WTC11 (cell line): ENCODE data around the gene AURKB. TPM values are rescaled to one million over a fixed set of nuclear protein-coding genes. Genes with fewer than 3 reads are reported as not detected.
A peak's percentile ranks its signal among the peaks of the same experiment; 100 is the strongest.

Experiments
- ATAC-seq: fragments of 200-7000 bp; cut with Tn5 transposase; 2 replicates; pipeline ENCODE4 v1.10.0; 2021; ENCODE audit warnings: mild to moderate bottlenecking, moderate library complexity
- CTCF ChIA-PET: fragments of 300-600 bp; sonication (Branson Sonifier 250); formaldehyde crosslinking; loops from one replicate; lab custom pipeline; 2021; ENCODE audit warnings: antibody characterized with exemption; lab: Charles Lee
- POLR2A ChIA-PET: fragments of 350-600 bp; sonication (Branson Sonifier 250); formaldehyde crosslinking; loops from one replicate; lab custom pipeline; 2021; ENCODE audit warnings: antibody characterized with exemption; lab: Charles Lee
- DNase-seq: peaks from one replicate; pipeline ENCODE4 v3.0.0; 2021; ENCODE audit warnings: low spot score
- H3K27ac Mint-ChIP-seq: 2 replicates; pipeline ENCODE4 v1.8.0; 2021; ENCODE audit warnings: mixed read lengths
- H3K27me3 Mint-ChIP-seq: 2 replicates; pipeline ENCODE4 v1.8.0; 2021; ENCODE audit warnings: low read depth, mild to moderate bottlenecking, moderate library complexity, mixed read lengths
- H3K36me3 Mint-ChIP-seq: 2 replicates; pipeline ENCODE4 v1.8.0; 2021; ENCODE audit warnings: mixed read lengths
- H3K4me1 Mint-ChIP-seq: 2 replicates; pipeline ENCODE4 v1.8.0; 2022; ENCODE audit warnings: mixed read lengths
- H3K4me3 Mint-ChIP-seq: 2 replicates; pipeline ENCODE4 v1.8.0; 2021; ENCODE audit warnings: mild to moderate bottlenecking, moderate library complexity, mixed read lengths
- H3K9me3 Mint-ChIP-seq: 2 replicates; pipeline ENCODE4 v1.8.0; 2021; ENCODE audit warnings: mixed read lengths
- ATF1 ChIP-seq: sonication (generic); formaldehyde crosslinking; IDR thresholded peaks from 2 replicates; pipeline ENCODE4 v1.8.1; 2023; ENCODE audit warnings: mild to moderate bottlenecking, moderate library complexity, missing genetic modification reagents
- ATF3 ChIP-seq: sonication (generic); formaldehyde crosslinking; conservative IDR thresholded peaks from 2 replicates; pipeline ENCODE4 v1.8.1; 2022; ENCODE audit warnings: mild to moderate bottlenecking, missing genetic modification reagents
- CBFB ChIP-seq: sonication (generic); formaldehyde crosslinking; IDR thresholded peaks from 2 replicates; pipeline ENCODE4 v1.8.1; 2022; ENCODE audit warnings: mild to moderate bottlenecking, low read depth, missing genetic modification reagents
- CREM ChIP-seq: sonication (generic); formaldehyde crosslinking; IDR thresholded peaks from 2 replicates; pipeline ENCODE4 v1.8.1; 2022; ENCODE audit warnings: mild to moderate bottlenecking, missing genetic modification reagents, moderate library complexity
- ERG ChIP-seq: fragments of 250-450 bp; sonication (Bioruptor Pico); IDR thresholded peaks from 2 replicates; pipeline ENCODE4 v1.8.0; 2021; ENCODE audit warnings: mild to moderate bottlenecking
- GABPB1 ChIP-seq: sonication (generic); formaldehyde crosslinking; IDR thresholded peaks from 2 replicates; pipeline ENCODE4 v1.8.1; 2023; ENCODE audit warnings: mild to moderate bottlenecking, missing genetic modification reagents
- JUN ChIP-seq: sonication (generic); formaldehyde crosslinking; IDR thresholded peaks from 2 replicates; pipeline ENCODE4 v1.8.0; 2023; ENCODE audit warnings: mild to moderate bottlenecking, missing genetic modification reagents
- MAX ChIP-seq: sonication (generic); formaldehyde crosslinking; IDR thresholded peaks from 2 replicates; pipeline ENCODE4 v1.8.0; 2022; ENCODE audit warnings: mild to moderate bottlenecking, missing genetic modification reagents
- NFATC4 ChIP-seq: fragments of 250-450 bp; sonication (Bioruptor Pico); IDR thresholded peaks from 2 replicates; pipeline ENCODE4 v1.9.0; 2021; ENCODE audit warnings: mild to moderate bottlenecking
- NFE2L1 ChIP-seq: sonication (generic); formaldehyde crosslinking; IDR thresholded peaks from 2 replicates; pipeline ENCODE4 v1.8.1; 2023; ENCODE audit warnings: missing genetic modification reagents
- NR2C2 ChIP-seq: sonication (generic); formaldehyde crosslinking; IDR thresholded peaks from 2 replicates; pipeline ENCODE4 v1.8.0; 2022; ENCODE audit warnings: mild to moderate bottlenecking, missing genetic modification reagents
- TEAD1 ChIP-seq: sonication (generic); formaldehyde crosslinking; IDR thresholded peaks from 2 replicates; pipeline ENCODE4 v1.8.0; 2022; ENCODE audit warnings: mild to moderate bottlenecking, missing genetic modification reagents
- total RNA-seq: library from RNA; stranded (reverse); gene quantifications from 3 replicates; pipeline ENCODE4 v1.2.3, GENCODE V29; 2021
- TF ChIP-seq, protein P1 (sequence below): sonication (generic); formaldehyde crosslinking; IDR thresholded peaks from 2 replicates; pipeline ENCODE4 v1.8.1; 2022; ENCODE audit warnings: low read depth, missing genetic modification reagents, borderline replicate concordance
- TF ChIP-seq, protein P2 (sequence below): sonication (generic); formaldehyde crosslinking; IDR thresholded peaks from 2 replicates; pipeline ENCODE4 v1.8.1; 2023; ENCODE audit warnings: mild to moderate bottlenecking, missing genetic modification reagents, borderline replicate concordance
- TF ChIP-seq, protein P3 (sequence below): sonication (generic); formaldehyde crosslinking; IDR thresholded peaks from 2 replicates; pipeline ENCODE4 v1.8.1; 2023; ENCODE audit warnings: mild to moderate bottlenecking, missing genetic modification reagents
- TF ChIP-seq, protein P4 (sequence below): fragments of 250-450 bp; sonication (Bioruptor Pico); conservative IDR thresholded peaks from 2 replicates; pipeline ENCODE4 v1.9.0; 2021; ENCODE audit warnings: mild to moderate bottlenecking
- TF ChIP-seq, protein P5 (sequence below): fragments of 250-450 bp; sonication (Bioruptor Pico); IDR thresholded peaks from 2 replicates; pipeline ENCODE4 v2.1.2; 2022; ENCODE audit warnings: mild to moderate bottlenecking, moderate library complexity

The AURKB gene
- total RNA-seq, 1 experiment from 2014 or later, result 215 TPM

- TF ChIP-seq ATF3 (no peak), MAX (CRISPR knock-in tag) (no peak), GABPB1 (CRISPR knock-in tag) (no peak)
- TF ChIP-seq, protein P1, sequence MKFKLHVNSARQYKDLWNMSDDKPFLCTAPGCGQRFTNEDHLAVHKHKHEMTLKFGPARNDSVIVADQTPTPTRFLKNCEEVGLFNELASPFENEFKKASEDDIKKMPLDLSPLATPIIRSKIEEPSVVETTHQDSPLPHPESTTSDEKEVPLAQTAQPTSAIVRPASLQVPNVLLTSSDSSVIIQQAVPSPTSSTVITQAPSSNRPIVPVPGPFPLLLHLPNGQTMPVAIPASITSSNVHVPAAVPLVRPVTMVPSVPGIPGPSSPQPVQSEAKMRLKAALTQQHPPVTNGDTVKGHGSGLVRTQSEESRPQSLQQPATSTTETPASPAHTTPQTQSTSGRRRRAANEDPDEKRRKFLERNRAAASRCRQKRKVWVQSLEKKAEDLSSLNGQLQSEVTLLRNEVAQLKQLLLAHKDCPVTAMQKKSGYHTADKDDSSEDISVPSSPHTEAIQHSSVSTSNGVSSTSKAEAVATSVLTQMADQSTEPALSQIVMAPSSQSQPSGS (CRISPR knock-in tag), result no peak
These were observed 27.5 kb upstream of the AURKB start (continued) for GRCh38 chr17:8237886-8238285.

DNA sequence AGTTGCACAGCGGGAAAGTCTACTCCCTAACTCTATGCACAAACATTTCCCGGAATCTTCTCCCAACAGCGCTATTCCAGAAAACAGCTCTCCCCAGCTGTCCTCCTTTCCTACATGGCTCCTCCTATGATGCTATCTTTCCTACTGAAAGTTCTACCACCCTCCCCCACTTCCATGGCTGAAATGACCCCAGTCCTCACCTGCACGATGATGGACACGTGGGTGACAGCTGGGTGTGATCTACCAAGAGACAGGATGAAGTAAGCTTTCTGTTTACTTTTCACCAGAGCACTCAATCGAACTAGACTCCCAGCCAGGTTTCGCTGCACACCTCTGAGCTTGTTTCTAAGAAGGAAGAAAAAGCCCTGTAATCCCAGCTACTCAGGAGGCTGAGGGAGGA, 26.8 kb upstream of the AURKB start:
- ChIA-PET POLR2A (no interaction called here), CTCF (interaction anchor here (1.3 kb wide), 1 partner anchor 58 kb away, joined by 3 read pairs; the partner anchor contains the start of gene SLC25A35)
- H3K36me3 Mint-ChIP-seq, result peaks cover 56% of the 10 kb centered on the region

DNA sequence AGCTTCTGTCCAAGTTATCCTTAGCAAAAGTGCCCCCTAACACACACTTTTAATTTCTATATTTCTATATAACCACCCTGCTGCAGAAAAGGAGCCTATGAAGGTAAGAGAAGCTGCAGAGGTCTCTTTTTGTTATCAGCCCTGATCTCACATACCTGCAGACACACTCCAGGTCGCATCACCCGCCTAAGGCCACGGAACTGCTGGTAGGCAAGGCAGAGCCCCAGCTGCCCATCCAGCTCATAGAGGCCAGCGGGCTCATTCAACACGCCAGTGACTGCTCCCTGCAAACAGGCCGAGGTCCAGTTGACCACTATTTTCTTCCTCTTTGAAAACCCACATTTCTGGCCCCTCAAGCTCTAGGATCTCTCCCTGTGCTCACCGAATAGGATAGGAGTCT, 25.3 kb upstream of the AURKB start:
- Mint-ChIP-seq H3K36me3 (peaks cover 65% of the 10 kb centered on the region), H3K9me3 (no peaks in the 10 kb centered on the region), H3K27me3 (no peaks in the 10 kb centered on the region), H3K27ac (no peak overlapping the region), H3K4me1 (no peaks in the 10 kb centered on the region), H3K4me3 (no peak overlapping the region)
- ATAC-seq, result no peak
- TF ChIP-seq, protein P2, sequence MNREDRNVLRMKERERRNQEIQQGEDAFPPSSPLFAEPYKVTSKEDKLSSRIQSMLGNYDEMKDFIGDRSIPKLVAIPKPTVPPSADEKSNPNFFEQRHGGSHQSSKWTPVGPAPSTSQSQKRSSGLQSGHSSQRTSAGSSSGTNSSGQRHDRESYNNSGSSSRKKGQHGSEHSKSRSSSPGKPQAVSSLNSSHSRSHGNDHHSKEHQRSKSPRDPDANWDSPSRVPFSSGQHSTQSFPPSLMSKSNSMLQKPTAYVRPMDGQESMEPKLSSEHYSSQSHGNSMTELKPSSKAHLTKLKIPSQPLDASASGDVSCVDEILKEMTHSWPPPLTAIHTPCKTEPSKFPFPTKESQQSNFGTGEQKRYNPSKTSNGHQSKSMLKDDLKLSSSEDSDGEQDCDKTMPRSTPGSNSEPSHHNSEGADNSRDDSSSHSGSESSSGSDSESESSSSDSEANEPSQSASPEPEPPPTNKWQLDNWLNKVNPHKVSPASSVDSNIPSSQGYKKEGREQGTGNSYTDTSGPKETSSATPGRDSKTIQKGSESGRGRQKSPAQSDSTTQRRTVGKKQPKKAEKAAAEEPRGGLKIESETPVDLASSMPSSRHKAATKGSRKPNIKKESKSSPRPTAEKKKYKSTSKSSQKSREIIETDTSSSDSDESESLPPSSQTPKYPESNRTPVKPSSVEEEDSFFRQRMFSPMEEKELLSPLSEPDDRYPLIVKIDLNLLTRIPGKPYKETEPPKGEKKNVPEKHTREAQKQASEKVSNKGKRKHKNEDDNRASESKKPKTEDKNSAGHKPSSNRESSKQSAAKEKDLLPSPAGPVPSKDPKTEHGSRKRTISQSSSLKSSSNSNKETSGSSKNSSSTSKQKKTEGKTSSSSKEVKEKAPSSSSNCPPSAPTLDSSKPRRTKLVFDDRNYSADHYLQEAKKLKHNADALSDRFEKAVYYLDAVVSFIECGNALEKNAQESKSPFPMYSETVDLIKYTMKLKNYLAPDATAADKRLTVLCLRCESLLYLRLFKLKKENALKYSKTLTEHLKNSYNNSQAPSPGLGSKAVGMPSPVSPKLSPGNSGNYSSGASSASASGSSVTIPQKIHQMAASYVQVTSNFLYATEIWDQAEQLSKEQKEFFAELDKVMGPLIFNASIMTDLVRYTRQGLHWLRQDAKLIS, result no peak
- TF ChIP-seq, protein P3, sequence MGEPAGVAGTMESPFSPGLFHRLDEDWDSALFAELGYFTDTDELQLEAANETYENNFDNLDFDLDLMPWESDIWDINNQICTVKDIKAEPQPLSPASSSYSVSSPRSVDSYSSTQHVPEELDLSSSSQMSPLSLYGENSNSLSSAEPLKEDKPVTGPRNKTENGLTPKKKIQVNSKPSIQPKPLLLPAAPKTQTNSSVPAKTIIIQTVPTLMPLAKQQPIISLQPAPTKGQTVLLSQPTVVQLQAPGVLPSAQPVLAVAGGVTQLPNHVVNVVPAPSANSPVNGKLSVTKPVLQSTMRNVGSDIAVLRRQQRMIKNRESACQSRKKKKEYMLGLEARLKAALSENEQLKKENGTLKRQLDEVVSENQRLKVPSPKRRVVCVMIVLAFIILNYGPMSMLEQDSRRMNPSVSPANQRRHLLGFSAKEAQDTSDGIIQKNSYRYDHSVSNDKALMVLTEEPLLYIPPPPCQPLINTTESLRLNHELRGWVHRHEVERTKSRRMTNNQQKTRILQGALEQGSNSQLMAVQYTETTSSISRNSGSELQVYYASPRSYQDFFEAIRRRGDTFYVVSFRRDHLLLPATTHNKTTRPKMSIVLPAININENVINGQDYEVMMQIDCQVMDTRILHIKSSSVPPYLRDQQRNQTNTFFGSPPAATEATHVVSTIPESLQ (CRISPR knock-in tag), result no peak
- TF ChIP-seq CBFB (CRISPR knock-in tag) (no peak), CREM (no peak), ATF1 (CRISPR knock-in tag) (no peak), JUN (no peak), ERG (CRISPR knock-in tag) (no peak), NFATC4 (no peak), NFE2L1 (CRISPR knock-in tag) (no peak), TEAD1 (no peak)
- TF ChIP-seq, protein P4, sequence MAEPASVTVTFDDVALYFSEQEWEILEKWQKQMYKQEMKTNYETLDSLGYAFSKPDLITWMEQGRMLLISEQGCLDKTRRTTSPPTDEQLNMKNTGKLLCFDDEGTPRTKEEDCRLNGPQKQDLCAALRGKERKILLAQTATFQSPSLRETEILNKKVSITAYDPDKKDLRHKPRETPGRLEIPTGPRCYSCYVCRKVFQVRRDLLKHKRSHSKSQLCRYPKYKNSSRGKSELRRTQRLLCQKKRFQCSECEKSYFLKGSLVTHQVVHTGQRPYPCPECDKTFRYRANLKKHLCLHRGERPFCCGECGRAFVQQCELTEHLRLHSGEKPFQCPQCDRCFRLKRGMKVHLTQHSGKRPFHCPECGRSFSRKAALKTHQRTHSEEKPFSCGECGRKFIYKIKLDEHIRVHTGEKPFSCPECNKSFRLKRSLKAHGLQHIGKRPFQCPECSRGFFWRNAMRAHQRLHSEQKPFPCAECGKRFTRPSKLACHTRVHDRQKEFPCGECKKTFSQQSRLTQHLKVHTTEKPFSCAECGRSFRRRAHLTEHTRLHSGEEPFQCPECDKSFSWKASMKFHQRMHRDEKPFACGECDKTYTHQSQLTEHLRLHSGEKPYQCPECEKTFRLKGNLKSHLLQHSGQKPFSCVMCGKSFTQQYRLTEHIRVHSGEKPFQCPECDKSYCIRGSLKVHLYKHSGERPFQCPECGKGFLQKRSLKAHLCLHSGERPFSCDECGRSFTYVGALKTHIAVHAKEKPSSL (CRISPR knock-in tag), result no peak
- TF ChIP-seq, protein P1 (CRISPR knock-in tag), result no peak
- TF ChIP-seq, protein P5, sequence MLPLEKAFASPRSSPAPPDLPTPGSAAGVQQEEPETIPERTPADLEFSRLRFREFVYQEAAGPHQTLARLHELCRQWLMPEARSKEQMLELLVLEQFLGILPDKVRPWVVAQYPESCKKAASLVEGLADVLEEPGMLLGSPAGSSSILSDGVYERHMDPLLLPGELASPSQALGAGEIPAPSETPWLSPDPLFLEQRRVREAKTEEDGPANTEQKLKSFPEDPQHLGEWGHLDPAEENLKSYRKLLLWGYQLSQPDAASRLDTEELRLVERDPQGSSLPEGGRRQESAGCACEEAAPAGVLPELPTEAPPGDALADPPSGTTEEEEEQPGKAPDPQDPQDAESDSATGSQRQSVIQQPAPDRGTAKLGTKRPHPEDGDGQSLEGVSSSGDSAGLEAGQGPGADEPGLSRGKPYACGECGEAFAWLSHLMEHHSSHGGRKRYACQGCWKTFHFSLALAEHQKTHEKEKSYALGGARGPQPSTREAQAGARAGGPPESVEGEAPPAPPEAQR, result no peak
- DNase-seq, result no peak
- POLR2A ChIA-PET, result no interaction called here
- CTCF ChIA-PET, result interaction anchor here (1.2 kb wide), 1 partner anchor 65 kb away, joined by 3 read pairs; no protein-coding TSS in a partner anchor

More for the DNA sequence above, 26.8 kb upstream of the AURKB start:
- no peak for DNase-seq
- TF ChIP-seq GABPB1 (CRISPR knock-in tag), result 0 out of 2 replicates have a peak, but pooled peaks have one; percentile 27
- TF ChIP-seq NR2C2, result no peak
- no peaks in the 10 kb centered on the region for H3K9me3 Mint-ChIP-seq
- H3K27ac Mint-ChIP-seq, result no peak overlapping the region
- H3K4me1 Mint-ChIP-seq, result no peaks in the 10 kb centered on the region
- no peak for ATAC-seq
- no peaks in the 10 kb centered on the region for H3K27me3 Mint-ChIP-seq
- H3K4me3 Mint-ChIP-seq, result no peak overlapping the region
